Muscle of arm (tissue), 12 donors: Measurements from ENCODE around the gene IQGAP1. TPM values are rescaled to one million over a fixed set of nuclear protein-coding genes. Genes with fewer than 3 reads are reported as not detected.
"Not testable (repeated sequence)": the region's sequence is repeated elsewhere in the genome, so short reads cannot be mapped to it uniquely, and the experiment has no call there.

Experiments
- DNase-seq: peaks from one replicate; pipeline ENCODE4 v3.0.0-alpha.2; 2013
- polyA plus RNA-seq, 12 donors: library from polyadenylated mRNA; unstranded; fragments of 120-200 nt; gene quantifications; one replicate each; pipeline ENCODE4 v1.2.1, GENCODE V29; 2013; ENCODE audit not compliant: insufficient read length in 12 of 12

Gene IQGAP1
- polyA plus RNA-seq, 12 donors: 66.2 to 209 (median 87.6) TPM

- DNase-seq: no peak
These were observed 17.1 kb downstream of the IQGAP1 start for GRCh38 chr15:90405055-90405607.

GRCh38 chr15:90407336-90407735 lies 19.3 kb downstream of the IQGAP1 start:
- no peak for DNase-seq

GRCh38 chr15:90407871-90408317 lies 19.9 kb downstream of the IQGAP1 start:
- DNase-seq: no peak

DNA sequence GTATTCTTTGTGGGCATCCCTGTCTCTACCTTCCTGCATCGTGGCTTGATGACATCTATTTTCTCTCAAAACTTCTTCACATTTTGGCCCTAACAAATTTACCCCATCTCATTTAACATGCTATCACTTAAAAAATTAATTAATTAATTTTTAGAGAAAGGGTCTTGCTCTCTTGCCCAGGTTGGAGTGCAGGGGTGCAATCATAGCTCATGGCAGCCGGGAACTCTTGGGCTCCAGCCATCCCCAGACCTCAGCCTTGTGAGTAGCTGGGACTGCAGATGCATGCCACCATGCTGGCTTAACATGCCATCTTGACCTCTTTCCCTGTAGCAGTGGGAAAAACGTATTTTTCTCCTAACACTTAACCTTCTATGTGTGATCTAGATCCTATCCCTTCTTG lies 20.6 kb downstream of the IQGAP1 start:
- DNase-seq: no peak

- not testable (repeated sequence) for DNase-seq
These were observed 21.5 kb downstream of the IQGAP1 start for GRCh38 chr15:90409587-90409986.

- not testable (repeated sequence) for DNase-seq
These were observed 22.3 kb downstream of the IQGAP1 start for GRCh38 chr15:90410316-90410715.

DNA sequence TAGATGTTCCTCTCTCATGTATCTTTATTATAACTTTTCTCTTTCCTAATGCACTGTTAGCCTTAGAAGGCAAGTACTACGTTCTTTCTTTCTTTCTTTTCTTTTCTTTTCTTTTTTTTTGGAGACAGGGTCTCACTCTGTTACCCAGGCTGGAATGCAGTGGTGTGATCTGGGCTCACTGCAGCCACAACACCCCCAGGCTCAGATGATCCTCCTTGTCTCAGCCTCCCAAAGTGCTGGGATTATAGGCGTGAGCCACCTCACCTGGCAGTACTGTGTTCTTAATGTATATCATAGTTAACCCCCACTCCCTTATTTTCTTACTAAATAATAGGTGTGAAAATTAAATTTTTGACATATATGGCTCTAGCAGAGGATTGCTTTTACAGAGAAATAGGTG lies 23.1 kb downstream of the IQGAP1 start:
- no peak for DNase-seq

DNA sequence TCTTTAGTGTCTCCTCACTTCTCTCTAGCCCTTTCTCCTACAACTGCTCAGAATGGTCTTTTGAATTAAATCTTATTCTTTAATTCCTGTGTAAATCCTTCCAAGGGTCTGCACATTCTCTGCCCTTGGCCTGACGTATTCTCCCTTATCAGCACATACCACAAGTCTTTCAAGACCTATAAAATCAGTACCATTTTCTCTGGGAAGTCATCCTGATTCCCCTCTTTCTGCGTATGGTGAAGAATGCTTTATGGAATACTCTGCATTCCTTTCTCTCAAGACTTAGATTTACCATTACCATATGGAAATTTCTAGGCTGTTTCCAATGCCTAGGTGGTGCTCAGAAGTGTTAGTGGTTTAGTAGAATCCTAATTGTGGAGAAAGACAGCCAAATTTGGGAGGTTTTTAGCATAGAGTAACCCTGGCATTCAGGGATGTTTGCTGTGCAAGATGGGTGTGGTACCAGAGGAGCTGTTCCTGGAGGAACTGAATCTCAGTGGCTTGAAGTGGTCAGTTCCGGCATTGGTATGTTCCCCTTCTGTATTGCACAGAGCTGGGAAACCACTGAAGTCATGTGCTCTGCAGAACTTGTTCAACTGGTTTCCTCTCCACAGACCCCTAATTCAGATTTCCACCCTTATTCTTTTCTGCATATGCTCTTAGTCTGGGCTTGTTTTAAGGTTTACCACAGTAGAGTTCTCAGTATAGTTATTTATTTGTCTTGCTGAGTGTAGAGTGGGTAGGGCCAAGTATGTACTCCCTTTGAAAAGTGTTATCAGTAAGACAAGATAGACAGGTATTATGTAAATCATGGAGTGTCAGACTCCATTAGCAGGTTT lies 24.5 kb downstream of the IQGAP1 start:
- DNase-seq: no peak

DNA sequence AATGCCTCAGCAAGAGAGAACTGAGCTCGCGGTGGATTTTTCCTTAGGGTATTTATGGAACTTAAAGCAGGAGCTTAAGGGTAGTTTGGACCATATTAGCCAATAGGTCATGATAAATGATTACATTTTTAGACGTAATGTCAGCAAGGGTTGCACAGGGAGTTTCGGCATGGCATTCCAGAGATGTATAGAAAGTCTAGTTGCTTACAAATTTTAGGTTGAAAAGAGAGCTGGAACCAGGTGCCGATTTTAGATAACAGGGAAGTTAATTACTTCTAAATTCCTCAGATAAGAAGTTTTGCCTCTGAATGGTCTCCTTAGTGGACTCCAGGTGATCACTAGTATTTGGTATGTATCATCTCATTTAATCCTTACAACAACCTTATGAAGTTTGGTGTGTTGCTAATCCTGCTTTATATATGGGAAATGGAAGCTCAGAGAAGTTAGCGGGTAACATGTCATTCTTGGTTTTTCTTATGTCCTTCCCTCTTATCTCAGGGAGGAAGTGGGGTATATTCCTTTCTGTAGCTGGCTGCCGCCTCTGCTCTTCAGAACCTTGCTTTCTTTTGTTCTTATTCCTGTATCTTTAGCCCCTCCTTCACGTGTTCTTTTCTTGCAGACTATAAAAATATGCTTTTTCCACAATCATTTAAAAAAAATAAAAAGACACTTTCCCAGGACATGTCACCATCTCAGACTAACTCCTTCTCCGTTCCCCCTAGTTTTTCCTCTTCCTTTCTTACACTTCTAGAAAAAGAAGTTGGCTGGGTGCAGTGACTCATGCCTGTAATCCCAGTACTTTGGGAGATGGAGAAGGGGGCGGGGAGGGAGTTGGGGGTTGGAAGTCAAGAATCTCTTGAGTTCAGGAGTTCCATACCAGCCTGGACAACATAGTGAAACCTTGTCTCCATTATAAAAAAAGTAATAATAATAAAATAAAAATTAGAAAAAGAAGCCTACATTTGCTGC lies 25.7 kb downstream of the IQGAP1 start:
- DNase-seq: no peak

DNA sequence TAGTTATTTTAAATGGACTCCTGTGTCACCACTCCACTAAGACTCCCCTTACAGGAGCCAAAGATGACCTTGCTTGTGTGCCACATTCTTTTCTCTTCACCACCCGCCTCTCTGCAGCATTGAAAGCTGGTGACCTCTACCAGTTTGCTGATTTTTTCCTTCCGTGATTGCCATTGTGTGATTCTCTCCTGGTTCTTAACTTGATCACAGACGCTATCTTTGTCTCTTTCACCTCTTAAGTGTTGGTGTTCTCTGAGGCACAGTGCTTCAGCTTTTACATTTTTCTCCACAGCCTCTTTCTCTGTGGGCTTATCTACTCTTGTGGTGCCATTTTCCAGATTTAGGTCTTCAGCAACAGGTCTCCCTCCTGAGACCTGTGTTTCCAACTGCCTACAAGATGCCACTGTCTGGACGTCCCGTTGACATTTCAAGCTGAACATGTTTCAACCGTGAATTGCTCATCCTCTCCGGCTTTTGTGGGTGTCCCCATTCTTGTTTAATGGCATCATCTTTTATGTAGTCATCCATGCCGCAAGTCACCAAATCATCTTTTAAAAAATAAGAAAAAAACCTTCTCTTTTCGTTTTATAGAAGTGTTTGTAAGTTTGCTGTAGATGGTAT lies 26.5 kb downstream of the IQGAP1 start:
- no peak for DNase-seq

DNA sequence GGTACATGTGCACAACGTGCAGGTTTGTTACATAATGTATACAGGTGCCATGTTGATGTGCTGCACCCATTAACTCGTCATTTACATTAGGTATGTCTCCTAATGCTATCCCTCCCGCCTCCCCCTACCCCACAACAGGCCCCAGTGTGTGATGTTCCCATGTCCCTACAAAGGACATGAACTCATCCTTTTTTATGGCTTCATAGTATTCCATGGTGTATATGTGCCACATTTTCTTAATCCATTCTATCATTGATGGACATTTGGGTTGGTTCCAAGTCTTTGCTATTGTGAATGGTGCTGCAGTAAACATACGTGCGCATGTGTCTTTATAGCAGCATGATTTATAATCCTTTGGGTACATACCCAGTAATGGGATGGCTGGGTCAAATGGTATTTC lies 28.0 kb downstream of the IQGAP1 start:
- DNase-seq: not testable (repeated sequence)

DNA sequence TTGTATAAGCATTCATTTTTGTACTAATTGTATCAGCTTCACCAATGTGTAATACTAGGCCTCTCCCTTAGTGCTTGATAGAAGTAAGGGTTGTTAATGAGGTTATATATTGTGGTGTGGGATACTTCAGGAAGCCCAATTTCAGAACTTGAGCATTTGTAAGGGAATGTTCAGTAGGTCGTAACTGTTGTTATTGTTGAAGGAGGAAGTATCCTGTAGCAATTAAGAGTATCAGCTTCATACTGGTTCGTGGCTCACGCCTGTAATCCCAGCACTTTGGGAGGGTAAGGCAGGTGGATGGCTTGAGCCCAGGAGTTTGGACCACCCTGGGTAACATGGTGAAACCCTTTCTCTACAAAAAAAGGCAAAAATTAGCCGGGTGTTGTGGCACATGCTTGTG lies 30.6 kb downstream of the IQGAP1 start:
- DNase-seq: no peak

- DNase-seq: no peak
These were observed 31.2 kb downstream of the IQGAP1 start for GRCh38 chr15:90419206-90419605.

DNA sequence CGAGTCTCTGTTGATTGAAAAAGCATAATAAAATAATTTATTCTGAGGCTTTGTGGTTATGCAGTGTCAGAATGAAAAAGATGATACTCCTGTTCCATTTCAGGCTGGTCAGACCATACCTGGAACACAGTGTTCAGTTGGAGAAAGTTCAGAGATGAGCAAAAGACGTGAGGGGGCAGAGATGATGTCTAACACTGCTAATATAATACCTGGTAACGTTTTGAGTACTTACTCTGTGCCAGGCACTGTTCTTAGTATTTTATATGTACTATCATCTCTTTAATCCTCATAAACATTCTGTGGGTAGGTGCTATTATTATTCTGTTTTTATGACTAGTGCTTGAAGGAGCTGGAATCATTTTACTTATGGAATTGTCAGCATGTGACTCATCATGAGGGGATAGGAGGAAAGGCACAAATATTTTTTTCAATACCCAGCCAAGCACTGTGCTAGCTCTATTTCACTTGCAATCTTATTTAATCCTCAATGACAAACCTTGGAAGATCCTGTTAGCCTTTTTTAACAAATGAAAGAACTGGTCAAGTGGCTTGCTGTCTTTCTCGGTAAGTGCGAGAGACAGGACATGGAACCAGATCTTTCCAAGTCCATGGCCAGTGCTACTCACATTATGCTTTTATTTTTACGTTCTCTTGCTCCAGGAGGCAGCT lies 31.8 kb downstream of the IQGAP1 start:
- peak; percentile 33 for DNase-seq

GRCh38 chr15:90420451-90420850 lies 32.4 kb downstream of the IQGAP1 start:
- DNase-seq: no peak

- no peak for DNase-seq
These were observed 33.5 kb downstream of the IQGAP1 start for GRCh38 chr15:90421527-90421926.

GRCh38 chr15:90422043-90422442 lies 34.0 kb downstream of the IQGAP1 start:
- no peak for DNase-seq

- DNase-seq: no peak
These were observed 34.9 kb downstream of the IQGAP1 start for GRCh38 chr15:90422936-90423335.

GRCh38 chr15:90423801-90424319 lies 35.8 kb downstream of the IQGAP1 start:
- no peak for DNase-seq

DNA sequence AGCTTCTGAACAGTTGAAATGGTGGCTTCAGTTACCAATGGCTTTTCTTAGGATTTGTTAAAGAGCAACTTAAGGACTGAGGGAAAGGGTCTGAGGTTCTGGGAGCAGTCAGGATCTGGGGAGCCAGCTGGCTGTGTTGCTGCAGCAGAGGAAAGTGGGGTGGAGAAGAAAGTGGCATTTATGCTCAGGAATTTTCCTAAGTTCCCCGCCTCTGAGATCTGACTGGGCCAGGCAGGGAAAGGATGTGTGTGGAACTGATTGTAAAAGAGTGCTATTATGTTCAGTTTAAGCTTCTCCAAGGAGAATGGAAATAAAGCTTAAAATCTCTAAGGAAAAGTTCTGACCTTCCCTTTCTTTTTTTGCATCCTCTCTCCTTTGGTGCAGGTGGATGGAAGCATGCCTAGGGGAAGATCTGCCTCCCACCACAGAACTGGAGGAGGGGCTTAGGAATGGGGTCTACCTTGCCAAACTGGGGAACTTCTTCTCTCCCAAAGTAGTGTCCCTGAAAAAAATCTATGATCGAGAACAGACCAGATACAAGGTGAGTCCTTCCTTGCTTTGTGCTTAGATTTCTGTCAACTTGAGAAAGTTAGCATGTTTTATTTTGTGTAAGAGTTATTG lies 37.8 kb downstream of the IQGAP1 start:
- DNase-seq: no peak

DNA sequence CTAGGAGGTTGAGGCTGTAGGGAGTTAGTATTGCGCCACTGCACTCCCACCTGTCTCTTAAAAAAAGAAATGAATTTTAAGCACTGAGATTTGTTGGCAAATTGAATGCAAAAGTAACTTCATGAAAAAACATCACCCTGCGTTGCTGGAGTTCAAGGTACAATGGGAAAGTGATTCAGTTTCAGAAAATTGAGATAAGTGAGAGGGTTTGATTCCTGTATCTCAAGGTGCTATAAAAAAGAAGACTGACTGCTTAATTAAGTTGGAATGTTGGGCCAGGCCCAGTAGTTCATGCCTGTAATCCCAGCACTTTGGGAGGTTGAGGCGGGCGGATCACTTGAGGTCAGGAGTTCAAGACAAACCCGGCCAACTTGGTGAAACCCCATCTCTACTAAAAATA lies 39.1 kb downstream of the IQGAP1 start:
- no peak for DNase-seq
